ENCODE measurements around the gene NSA2.
"Not testable (repeated sequence)": the region's sequence is repeated elsewhere in the genome, so short reads cannot be mapped to it uniquely, and the experiment has no call there.

- TF ChIP-seq POLR2A, CTCF (IDR thresholded peaks at IDR 0.05): not testable (repeated sequence)
These were observed 18.3 kb upstream of the NSA2 start for GRCh38 chr5:74748742-74749141.

Data from lower leg skin (tissue), 3 donors.